Upper lobe of left lung (tissue), 4 donors: ENCODE measurements around the gene HOXB2.

Experiments
- POLR2A ChIP-seq, 4 donors: fragments of 450-650 bp; IDR thresholded peaks; one replicate each; pipeline ENCODE4 v1.5.1; 2016 to 2017; ENCODE audit warnings: antibody characterized with exemption in 4 of 4, mild to moderate bottlenecking in 2 of 4
- POLR2AphosphoS5 ChIP-seq, 2 donors: sonication (generic); formaldehyde crosslinking; IDR thresholded peaks; one replicate each; pipeline ENCODE4 v1.5.1; 2017; ENCODE audit warnings: antibody characterized with exemption in 2 of 2
- TF ChIP-seq, protein P1 (sequence below), 6 experiments: fragments of 450-650 bp in 4 of 6; fragments of 200-600 bp in 2 of 6; sonication (generic) in 2 of 6; IDR thresholded peaks; one replicate each; pipeline ENCODE4 v1.5.1; 2016 to 2019; ENCODE audit warnings: antibody characterized with exemption in 6 of 6

DNA sequence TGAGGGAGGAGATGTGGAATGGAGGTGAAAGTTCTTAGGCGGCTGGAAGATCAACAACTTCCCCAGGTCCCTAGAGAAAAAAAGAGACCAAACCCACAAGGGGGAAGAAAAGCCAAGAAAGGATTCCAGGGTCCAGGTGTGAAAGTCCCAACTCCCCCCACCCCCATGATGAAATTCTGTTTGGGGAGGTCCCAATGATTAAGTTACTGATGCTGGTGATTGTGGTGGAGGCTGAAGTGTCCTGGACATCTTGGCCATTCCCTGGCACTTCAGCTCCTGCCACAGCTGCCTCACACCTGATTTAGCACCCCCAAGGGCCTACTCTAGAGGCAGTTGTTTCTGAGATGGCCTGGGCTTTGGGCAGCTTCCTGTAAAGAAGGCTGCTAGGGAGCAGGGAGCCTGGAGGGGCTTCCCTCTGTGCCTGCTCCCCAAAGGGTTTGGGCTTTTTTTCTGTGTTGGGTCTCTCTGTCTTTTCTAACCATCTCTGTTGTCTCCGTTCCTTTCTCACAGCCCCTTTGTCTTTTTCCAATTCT is 20.2 kb upstream of the HOXB2 start:
- TF ChIP-seq POLR2A (IDR thresholded peaks at IDR 0.05) (no peak), POLR2AphosphoS5 (IDR thresholded peaks at IDR 0.05) (no peak)
- TF ChIP-seq, protein P1, sequence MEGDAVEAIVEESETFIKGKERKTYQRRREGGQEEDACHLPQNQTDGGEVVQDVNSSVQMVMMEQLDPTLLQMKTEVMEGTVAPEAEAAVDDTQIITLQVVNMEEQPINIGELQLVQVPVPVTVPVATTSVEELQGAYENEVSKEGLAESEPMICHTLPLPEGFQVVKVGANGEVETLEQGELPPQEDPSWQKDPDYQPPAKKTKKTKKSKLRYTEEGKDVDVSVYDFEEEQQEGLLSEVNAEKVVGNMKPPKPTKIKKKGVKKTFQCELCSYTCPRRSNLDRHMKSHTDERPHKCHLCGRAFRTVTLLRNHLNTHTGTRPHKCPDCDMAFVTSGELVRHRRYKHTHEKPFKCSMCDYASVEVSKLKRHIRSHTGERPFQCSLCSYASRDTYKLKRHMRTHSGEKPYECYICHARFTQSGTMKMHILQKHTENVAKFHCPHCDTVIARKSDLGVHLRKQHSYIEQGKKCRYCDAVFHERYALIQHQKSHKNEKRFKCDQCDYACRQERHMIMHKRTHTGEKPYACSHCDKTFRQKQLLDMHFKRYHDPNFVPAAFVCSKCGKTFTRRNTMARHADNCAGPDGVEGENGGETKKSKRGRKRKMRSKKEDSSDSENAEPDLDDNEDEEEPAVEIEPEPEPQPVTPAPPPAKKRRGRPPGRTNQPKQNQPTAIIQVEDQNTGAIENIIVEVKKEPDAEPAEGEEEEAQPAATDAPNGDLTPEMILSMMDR (IDR thresholded peaks at IDR 0.05) = no peak
